Stimulated activated CD4-positive, alpha-beta T cell treated with anti-CD3 and anti-CD28 coated beads, Interleukin-12 subunit alpha, Interleukin-12 subunit beta, amount 100 ng/mL, for 4 hours (primary cell): ENCODE measurements around the gene ANKHD1.
"Not testable (repeated sequence)": the region's sequence is repeated elsewhere in the genome, so short reads cannot be mapped to it uniquely, and the experiment has no call there.

Experiments used
- DNase-seq: peaks from one replicate; pipeline ENCODE4 v3.0.0-alpha.2; 2020

Gene ANKHD1

DNA sequence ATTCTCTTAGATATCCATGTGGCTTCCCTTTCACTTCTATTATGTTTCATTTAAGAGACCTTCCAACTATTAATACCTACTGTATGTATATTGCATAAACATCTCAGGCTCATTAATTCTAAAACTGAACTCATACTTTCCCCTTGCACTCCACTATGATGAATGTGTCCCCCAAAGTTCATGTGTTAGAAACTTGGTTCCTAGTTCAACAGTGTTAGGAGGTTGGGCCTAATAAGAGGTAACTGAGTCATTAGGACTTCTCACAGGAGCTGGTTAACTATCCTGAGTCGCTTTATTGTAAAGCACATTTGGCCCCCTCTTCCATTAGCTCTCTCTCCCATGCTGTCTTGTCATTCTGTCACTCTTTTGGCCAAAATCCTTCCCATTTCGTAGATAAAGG is 22.0 kb downstream of the ANKHD1 start:
- DNase-seq = no peak

DNA sequence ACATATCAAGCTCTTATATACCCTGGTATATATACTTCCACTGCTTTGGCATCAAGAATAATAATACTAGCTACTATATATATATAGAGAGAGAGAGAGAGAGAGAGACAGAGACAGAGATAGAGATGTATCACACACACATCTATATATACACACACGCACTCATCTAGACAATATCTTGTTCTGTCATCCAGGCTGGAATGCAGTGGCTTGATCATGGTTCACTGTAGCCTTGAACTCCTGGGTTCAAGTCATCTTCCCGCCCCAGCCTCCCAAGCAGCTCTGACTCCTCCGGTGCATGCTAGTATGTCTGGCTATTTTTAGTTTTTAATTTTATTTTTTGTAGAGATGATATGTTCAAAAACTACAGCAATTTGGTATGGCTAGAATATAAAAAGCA is 22.5 kb downstream of the ANKHD1 start:
- no peak for DNase-seq

GRCh38 chr5:140427726-140428125 is 26.1 kb downstream of the ANKHD1 start:
- DNase-seq = not testable (repeated sequence)

- DNase-seq = no peak
Measured at GRCh38 chr5:140429724-140430123, 28.1 kb downstream of the ANKHD1 start.

GRCh38 chr5:140432212-140432611 is 30.6 kb downstream of the ANKHD1 start:
- no peak for DNase-seq

- DNase-seq = no peak
Measured at GRCh38 chr5:140432916-140433315, 31.3 kb downstream of the ANKHD1 start.

DNA sequence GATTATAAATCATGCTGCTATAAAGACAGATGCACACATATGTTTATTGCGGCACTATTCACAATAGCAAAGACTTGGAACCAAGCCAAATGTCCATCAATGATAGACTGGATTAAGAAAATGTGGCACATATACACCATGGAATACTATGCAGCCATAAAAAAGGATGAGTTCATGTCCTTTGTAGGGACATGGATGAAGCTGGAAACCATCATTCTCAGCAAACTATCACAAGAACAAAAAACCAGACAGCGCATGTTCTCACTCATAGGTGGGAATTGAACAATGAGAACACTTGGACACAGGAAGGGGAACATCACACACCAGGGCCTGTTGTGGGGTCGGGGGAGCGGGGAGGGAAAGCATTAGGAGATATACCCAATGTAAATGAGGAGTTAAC is 55.7 kb downstream of the ANKHD1 start:
- not testable (repeated sequence) for DNase-seq

DNA sequence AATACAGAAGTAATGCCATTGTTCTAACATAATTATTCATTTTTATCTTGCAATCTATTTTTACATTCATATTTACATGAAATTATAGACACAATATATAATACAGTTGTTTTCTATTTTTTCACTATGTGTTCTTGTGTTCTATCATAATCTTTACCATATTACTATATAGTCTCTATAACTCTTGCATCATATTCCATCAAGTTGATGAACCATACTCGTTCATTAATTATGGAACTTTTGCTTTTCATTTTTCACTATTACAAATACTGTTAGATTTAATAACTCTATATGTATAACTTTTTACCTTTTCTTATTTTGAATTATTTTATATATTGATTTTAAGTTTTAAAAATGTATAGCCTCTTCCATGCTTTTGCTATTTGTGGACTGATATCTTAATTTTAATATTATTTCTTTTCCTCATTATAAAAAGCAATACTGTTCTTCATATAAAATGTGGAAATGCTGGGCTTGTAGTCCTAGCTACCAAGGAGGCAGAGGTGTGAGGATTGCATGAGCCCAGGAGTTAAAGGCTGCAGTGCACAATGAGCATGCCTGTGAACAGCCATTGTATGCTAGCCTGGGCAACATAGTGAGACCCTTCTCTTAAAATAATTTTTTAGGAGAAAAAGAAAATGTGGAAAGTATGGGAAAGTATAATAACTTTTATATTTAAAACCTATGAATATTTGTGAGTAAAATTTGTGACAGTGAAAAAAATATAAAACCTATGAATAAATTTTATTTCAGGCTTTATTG is 65.5 kb downstream of the ANKHD1 start:
- DNase-seq = no peak

DNA sequence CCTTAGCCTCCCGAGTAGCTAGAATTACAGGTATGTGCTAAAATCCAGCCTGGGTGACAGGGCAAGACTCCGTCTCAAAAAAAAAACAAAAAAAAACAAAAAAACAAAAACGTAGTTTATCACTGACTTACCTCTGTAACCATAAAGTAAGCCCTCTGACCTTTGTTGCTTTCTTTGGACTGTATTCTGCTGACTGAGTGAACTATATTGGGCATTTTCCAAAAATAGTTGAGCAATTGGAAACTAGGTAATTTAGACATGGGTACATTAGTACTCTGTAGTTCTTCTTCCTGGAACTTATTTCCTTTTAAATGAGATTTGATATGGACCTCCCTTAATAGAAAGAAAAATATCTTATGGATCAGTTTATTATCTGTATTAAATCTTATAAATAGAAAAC is 66.6 kb downstream of the ANKHD1 start:
- DNase-seq = no peak

DNA sequence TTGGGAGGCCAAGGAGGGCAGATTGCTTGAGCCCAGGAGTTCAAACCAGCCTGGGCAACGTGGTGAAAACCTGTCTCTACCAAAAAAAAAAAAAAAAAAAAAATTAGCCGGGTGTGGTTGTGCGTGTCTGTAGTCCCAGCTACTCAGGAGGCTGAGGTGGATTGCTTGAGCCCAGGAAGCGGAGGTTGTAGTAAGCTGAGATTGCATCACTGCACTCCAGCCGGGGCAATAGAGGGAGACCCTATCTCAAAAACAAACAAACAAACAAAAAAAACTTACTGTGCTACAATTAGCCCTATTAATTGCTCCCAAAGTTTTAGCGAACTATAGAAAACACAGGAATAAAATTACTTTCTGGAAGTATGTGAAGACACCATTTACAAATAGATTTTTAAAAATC is 67.6 kb downstream of the ANKHD1 start:
- no peak for DNase-seq

- DNase-seq = no peak
Measured at GRCh38 chr5:140480310-140481014, 78.8 kb downstream of the ANKHD1 start.

- no peak for DNase-seq
Measured at GRCh38 chr5:140481758-140482157, 80.1 kb downstream of the ANKHD1 start.

DNA sequence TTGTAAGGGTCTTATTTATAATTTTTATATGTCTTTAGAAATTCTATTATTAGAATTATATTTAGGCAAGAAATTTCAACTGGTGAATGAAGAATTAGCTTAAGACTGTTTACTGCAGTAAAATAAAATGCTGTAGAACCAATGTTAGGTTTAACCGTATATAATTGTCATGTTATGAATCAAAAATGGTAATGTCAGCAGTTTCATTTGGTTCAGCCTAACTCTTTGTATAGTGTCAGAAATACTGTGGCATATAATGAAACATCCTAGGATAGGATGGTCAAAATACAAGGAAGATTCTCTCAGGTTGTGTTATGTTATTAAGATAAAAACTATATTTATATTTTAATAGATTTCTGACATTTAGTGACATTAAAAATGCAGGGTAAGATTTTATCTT is 81.4 kb downstream of the ANKHD1 start:
- no peak for DNase-seq

DNA sequence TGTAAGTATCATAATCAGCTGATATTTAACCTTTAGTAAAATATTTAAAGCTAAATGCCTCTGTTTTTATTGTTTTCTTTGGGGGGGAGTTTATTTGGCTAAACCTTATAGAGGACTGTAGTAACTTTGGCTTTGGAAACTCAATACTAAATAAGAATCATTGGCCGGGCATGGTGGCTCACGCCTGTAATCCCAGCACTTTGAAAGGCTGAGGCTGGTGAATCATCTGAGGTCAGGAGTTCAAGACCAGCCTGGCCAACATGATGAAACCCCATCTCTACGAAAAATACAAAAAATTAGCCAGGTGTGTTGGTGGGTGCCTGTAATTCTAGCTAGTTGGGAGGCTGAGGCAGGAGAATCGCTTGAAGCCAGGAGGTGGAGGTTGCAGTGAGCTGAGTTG is 86.5 kb downstream of the ANKHD1 start:
- DNase-seq = not testable (repeated sequence)

GRCh38 chr5:140488914-140489313 is 87.3 kb downstream of the ANKHD1 start:
- no peak for DNase-seq

DNA sequence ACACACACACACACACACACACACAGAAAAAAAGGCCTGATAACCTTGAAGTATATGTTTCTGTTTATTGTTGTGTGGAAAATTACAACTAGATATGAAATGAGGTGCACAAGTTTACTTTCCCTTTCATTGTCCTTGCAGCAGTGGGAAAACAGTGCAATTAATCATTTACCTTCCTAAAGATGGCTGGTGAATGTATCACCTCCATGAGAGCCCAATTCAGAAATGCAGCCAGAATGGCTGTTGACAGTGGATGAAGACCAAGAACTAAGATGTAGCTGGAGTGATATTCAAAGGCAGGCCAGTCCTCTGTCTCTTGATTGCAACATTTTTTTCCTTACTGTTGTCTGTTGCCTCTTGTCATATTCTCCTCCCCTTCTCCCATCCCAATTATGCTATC is 96.3 kb downstream of the ANKHD1 start:
- DNase-seq = no peak

DNA sequence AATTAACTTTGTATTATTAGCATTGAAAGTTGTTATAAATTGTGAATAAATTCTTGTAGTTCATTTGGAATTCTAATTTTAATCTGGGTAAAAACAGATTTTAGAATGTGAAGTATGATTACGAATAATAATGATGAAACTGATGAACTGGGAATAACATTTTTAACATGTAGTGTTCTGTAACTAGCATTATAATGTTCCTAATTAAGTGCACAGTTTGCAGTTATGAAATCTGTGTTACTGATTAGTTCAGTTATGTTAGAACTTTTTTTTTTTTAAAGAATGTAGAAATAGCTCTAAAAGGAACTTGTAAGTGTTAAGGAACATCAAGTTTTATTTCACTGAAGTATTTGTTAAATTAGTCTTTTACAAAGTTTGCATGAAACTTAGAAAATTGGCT is 97.0 kb downstream of the ANKHD1 start:
- no peak for DNase-seq

DNA sequence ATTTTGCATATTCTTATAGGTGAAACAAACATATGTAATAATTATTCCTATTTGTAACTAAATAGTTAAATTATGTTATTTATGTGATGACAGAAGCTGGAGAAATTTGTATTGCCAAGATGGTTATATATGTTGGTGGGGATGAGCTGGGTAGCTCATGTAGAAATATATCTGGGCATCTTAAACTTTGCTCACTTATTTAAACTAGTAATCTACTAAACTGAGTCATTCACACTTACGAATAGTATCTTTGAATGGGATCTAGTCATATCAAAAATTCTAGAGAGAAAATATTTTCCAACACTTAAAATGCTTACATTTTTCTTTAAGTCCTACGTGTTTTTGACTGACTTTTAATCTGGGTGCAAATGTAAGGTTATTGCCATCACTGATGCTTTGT is 101.2 kb downstream of the ANKHD1 start:
- no peak for DNase-seq

GRCh38 chr5:140509898-140510297 is 108.3 kb downstream of the ANKHD1 start:
- DNase-seq = no peak

GRCh38 chr5:140513124-140513523 is 111.5 kb downstream of the ANKHD1 start:
- DNase-seq = no peak

DNA sequence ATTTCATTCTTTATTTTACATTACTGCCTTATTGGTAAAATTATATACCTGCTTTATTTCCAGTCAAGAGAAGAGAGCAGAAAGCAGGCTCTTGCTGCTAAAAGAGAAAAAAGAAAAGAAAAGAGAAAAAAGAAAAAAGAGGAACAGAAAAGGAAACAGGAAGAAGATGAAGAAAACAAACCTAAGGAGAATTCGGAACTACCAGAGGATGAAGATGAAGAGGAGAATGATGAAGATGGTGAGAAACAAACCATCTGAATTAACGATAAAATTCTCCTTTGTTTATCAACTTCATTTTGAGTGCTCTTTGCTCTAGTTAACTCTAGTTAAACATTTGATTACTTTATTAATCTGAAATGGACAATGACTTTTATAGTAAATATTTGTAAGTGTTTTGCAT is 122.4 kb downstream of the ANKHD1 start:
- no peak for DNase-seq

DNA sequence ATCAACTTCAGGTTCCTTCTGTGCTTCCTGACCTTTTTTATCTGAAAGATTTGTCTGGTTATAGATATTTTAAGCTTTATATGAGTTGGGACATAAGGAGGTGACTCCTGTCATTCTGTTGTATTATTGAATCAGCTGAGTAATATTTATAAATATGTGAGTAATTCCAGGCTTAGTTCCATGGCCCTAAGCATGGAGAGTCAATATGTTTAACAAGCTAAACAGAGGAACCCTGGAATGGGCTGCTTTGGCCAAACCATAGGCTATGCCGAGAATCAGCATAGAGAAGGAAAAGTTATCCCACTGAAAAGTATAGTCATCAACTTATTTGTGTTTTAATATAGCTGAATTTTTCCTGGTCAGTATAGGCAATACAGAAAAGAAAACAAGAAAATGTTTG is 138.6 kb downstream of the ANKHD1 start:
- DNase-seq = no peak

DNA sequence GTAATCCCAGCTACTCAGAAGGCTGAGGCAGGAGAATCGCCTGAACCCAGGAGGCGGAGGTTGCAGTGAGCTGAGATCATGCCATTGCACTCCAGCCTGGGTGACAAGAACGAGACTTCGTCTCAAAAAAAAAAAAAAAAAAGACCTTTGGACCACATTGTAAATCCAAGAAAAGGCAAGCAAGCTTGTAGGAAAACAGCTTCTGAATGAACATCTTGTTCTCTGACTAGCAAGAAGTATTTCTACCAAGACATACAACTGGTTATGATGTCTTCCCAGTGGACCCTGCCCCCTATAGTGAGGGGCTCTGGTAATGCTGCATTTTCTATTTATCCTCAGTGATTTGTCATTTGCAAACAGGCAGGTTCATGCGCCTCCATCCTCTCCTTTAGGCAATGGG is 141.3 kb downstream of the ANKHD1 start:
- DNase-seq = no peak

GRCh38 chr5:140544986-140545385 is 143.4 kb downstream of the ANKHD1 start:
- DNase-seq = no peak

DNA sequence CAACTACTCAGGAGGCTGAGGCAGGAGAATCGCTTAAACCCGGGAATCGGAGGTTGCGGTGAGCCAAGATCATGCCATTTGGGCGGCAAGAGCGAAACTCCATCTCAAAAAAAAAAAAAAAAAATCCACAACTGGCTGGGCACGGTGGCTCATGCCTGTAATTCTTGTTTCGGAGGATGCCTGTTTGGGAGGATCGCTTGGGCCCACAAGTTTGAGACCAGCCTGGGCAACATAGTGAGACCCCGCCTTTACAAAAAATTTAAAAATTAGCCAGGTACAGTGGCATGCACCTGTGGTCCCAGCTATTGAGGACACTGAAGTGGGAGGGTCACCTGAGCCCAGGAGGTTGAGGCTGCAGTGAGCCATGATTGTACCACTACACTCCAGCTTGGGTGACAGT is 144.0 kb downstream of the ANKHD1 start:
- no peak for DNase-seq
